Measurements from ENCODE around the gene FAM240B.

FAM240B gene

DNA sequence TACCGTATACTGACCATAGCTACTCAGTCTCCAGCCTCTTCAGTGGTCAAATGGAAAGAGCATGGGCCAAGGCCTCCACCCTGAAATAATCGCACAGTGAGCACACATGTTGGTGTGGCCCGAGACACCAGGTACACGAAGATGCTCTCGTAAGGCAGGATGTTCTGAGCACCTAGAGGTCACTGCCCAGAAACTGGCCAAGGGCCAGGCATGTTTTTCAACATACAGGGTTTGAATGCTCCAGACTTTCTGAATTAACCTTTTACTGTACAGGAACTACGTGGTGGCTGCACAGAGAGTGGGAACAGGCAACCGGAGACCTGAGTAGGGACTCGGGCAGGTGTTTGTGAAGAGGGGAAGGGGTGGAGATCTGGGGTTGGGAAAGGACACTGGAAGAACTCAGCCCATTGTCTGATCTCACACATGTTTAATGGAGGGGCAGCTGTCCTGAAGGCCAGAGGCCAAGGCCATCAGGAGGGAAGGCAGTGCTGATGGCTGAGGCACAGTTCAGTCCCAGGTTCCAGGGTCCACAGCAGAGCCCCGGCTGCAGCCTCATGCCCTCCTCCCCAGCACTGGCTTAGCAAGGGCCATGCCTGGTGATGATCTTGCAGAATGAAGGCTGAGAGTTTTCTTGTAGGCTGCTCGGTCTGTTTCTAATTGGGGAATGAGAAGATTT lies 51.0 kb downstream of the FAM240B start:
- no peak for TF ChIP-seq ZNF274 (IDR thresholded peaks at IDR 0.05; ENCODE audit: low read depth, low read length)
- no peak overlapping the region for H3K4me3 ChIP-seq (ENCODE audit: low read length)

GRCh38 chr9:38662763-38663593 lies 57.0 kb downstream of the FAM240B start:
- TF ChIP-seq ZNF274 (IDR thresholded peaks at IDR 0.05; ENCODE audit: low read depth, low read length), result no peak
- no peak overlapping the region for H3K4me3 ChIP-seq (ENCODE audit: low read length)

DNA sequence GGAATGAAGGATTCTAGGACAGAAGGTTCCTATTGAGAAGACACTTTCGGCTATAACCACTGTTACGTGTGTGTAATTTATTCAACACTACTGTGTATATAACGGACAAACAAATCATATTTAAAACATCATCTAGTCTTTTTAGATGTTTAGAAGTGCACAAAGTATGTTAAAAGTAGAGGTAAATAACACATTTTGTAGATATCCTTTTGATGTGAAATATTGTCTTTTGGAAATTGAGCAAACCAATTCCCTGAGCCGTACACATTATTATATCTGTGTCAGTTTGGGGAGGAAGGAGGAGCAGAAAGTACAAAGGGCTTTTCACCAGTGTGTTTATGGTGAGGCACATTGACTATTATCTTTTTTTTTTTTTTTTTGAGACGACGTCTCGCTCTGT lies 60.4 kb downstream of the FAM240B start:
- no peak overlapping the region for H3K4me3 ChIP-seq (ENCODE audit: low read length)

DNA sequence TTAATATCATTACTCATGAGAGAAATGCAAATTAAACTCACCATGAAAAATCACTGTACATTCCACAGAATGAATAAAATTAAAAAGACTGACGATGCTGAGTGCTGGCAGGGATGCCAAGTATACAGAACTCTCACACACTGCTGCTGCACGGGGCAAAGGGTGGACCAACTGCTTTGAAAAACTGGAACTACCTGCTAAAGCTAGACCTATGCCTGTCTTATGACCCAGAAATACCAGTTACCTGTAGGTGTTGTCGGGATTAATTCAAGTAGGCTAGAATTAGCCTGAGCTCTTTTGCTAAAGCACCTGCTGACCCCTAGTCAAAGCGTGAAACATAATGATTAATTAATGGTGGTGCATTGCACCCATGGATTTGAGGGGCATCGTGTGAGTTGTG lies 63.0 kb downstream of the FAM240B start:
- no peak for TF ChIP-seq ZNF274 (IDR thresholded peaks at IDR 0.05; ENCODE audit: low read depth, low read length)
- no peak overlapping the region for H3K4me3 ChIP-seq (ENCODE audit: low read length)

More for the DNA sequence above, 60.4 kb downstream of the FAM240B start:
- no peak for TF ChIP-seq ZNF274 (IDR thresholded peaks at IDR 0.05; ENCODE audit: low read depth, low read length)

- TF ChIP-seq ZNF274 (IDR thresholded peaks at IDR 0.05; ENCODE audit: low read depth, low read length), result no peak
- H3K4me3 ChIP-seq (ENCODE audit: low read length), result no peak overlapping the region
Measured at GRCh38 chr9:38652486-38652885, 67.4 kb downstream of the FAM240B start.

DNA sequence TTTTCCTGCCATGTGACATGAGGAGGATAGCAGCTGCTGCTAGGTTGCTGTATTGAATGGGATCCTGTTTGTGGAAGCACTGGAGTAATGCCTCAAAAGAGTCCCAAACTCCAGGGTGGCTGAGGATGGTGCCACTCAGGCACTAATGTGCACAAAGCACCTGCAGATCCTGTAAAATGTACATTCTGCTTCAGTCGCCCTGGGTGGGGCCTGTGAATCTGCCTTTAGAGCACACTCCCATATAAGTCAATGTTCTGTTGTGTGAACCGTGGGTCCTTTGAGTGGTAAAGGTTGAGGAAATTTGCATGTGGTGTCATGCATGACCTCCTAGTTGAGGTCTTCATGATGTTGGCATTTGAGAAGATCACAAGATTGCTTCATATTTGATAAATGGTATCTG lies 67.9 kb downstream of the FAM240B start:
- no peak for TF ChIP-seq ZNF274 (IDR thresholded peaks at IDR 0.05; ENCODE audit: low read depth, low read length)

GRCh38 chr9:38651400-38652042 lies 68.4 kb downstream of the FAM240B start:
- no peak overlapping the region for H3K4me3 ChIP-seq (ENCODE audit: low read length)
- no peak for TF ChIP-seq ZNF274 (IDR thresholded peaks at IDR 0.05; ENCODE audit: low read depth, low read length)

More for the DNA sequence above, 67.9 kb downstream of the FAM240B start:
- H3K4me3 ChIP-seq (ENCODE audit: low read length), result no peak overlapping the region

GRCh38 chr9:38650564-38650963 lies 69.4 kb downstream of the FAM240B start:
- no peak for TF ChIP-seq ZNF274 (IDR thresholded peaks at IDR 0.05; ENCODE audit: low read depth, low read length)
- H3K4me3 ChIP-seq (ENCODE audit: low read length), result no peak overlapping the region

- no peak overlapping the region for H3K4me3 ChIP-seq (ENCODE audit: low read length)
- no peak for TF ChIP-seq ZNF274 (IDR thresholded peaks at IDR 0.05; ENCODE audit: low read depth, low read length)
Measured at GRCh38 chr9:38649731-38650363, 70.1 kb downstream of the FAM240B start.

GRCh38 chr9:38644601-38645000 lies 75.3 kb downstream of the FAM240B start:
- no peak overlapping the region for H3K4me3 ChIP-seq (ENCODE audit: low read length)
- TF ChIP-seq ZNF274 (IDR thresholded peaks at IDR 0.05; ENCODE audit: low read depth, low read length), result no peak

Data from GM08714 (cell line).